ENCODE results near the gene CCNK.

The CCNK gene

DNA sequence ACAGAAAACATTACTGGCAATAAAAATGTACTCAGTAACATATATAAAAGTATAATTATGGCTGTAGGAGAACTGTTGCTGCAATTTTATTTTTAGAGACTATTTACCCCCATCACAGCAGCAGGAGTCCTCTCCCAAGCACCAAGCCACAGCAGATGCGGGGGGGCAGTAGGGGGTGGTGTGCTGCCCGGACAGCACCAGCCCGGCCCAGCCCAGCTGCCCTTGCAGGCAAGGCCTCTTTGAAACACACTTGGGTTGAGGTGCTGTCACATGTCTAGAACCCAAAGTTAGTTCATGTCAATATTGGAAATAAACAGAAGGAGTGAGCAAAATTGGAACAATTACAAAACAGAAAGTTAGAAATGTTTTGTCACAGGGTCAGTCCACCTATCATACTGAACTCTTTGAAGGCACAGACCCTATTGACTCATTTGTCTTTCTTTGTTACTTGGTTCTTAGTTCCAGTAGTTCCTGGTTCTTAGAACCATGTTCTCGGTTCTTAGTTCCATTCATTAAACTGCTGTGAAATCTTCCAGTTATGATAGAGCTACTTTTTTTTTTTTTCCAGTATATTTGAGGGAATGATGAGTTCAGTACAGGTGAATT lies 22.7 kb downstream of the CCNK start:
- in situ Hi-C loops (cut with HindIII; ENCODE audit: low sequenced_read_pairs): loop anchor here (10.0 kb wide), 1 partner anchor 181 kb away; the partner anchor contains the start of gene CYP46A1

DNA sequence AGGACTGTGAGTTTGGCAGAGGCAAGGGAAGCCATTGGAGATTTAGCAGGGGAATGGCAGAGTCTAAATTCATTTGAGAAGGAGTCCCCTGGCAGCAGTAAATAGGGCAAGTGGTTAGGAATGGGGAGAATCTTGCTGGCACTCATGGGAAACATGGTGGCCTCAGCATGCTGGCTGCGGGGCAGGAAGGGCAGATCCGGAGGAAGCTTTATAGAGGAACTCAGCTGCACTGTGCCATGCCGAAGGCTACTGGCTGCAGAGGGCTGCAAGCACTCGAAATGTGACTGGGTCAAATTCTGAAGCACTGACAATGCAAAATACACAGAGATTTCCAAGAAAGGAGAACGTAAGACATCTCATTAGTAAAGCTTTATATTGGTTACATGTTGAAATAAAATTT lies 23.9 kb downstream of the CCNK start:
- in situ Hi-C loops (cut with HindIII; ENCODE audit: low sequenced_read_pairs): loop anchor here (10.0 kb wide), 1 partner anchor 180 kb away; the partner anchor contains the start of gene CYP46A1

DNA sequence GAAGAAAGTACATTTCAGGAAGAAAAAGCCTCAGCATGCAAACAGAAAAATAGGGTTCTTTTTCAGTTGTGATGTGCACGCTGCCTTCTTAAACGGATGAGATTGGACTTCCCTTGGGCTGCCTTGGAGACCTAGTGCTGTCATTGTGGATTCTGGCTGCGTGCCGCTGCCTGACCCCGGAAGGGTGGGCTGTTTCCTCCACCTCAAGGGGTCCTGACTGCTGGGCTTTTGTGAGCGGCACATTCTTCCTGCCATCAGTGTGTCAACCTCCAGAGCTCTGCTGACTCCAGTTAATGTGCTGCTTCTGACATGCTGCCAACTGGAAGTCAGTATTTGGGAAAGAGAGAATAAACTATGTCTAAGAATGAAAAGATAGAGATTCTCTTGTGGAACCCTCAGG lies 25.1 kb downstream of the CCNK start:
- in situ Hi-C loops (cut with HindIII; ENCODE audit: low sequenced_read_pairs): loop anchor here (10.0 kb wide), 1 partner anchor 179 kb away; the partner anchor contains the start of gene CYP46A1

GRCh38 chr14:99507860-99508640 lies 26.8 kb downstream of the CCNK start:
- in situ Hi-C loops (cut with HindIII; ENCODE audit: low sequenced_read_pairs): loop anchor here (10.0 kb wide), 1 partner anchor 177 kb away; the partner anchor contains the start of gene CYP46A1

GRCh38 chr14:99508896-99509629 lies 27.9 kb downstream of the CCNK start:
- in situ Hi-C loops (cut with HindIII; ENCODE audit: low sequenced_read_pairs): loop anchor here (10.0 kb wide), 1 partner anchor 176 kb away; the partner anchor contains the start of gene CYP46A1

- in situ Hi-C loops (cut with HindIII; ENCODE audit: low sequenced_read_pairs): loop anchor here (10.0 kb wide), 1 partner anchor 175 kb away; the partner anchor contains the start of gene CYP46A1
These were observed 28.8 kb downstream of the CCNK start for GRCh38 chr14:99509871-99510555.

GRCh38 chr14:99510556-99511139 lies 29.4 kb downstream of the CCNK start:
- in situ Hi-C loops (cut with HindIII; ENCODE audit: low sequenced_read_pairs): no loop called here

GRCh38 chr14:99511421-99512109 lies 30.4 kb downstream of the CCNK start:
- in situ Hi-C loops (cut with HindIII; ENCODE audit: low sequenced_read_pairs): no loop called here

DNA sequence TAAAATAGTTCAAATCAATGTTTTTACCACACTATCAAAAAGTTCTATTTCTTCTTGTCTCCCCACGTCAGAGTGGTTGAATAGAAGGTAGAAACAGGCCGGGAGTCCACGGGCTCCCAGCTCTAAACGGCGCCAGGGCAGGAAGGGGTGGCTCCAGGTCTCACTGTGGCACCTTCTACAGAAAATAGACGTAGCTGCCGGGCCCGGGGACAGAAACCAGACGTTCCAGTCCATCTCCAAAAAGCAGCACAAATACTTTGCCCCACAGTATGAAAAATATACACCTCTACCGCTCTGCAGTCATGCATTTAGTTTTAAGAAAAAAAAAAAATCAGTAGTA lies 30.9 kb downstream of the CCNK start:
- in situ Hi-C loops (cut with HindIII; ENCODE audit: low sequenced_read_pairs): no loop called here

DNA sequence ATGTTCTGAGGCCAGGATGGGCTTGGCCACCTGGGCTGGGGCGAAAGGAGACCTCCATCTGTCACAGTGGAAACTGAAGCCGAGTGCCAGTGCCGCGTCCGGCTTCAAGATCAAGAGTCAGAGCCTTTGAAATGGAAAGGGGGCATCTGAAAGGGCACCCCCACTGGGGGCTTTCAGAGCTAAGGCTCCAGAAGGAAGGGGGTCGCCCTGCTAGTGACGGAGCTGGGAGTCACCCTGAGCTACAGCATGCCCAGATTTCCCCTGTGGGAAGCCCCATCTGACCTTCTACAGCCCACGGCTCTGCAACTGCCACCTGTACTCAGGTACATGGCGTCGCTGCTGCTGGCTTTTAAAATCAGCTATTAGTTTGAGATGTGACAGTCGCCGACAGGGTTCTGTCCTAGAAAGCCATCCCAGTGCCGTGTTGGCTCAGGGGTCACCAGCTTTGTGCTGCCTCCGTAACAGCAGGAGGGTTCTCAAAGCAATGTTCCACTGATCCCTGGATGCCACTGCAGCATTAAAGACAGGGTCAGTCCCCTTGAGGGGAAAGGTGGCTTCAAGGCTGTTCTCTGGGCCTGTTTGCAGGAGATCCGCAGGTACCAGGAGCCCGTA lies 31.5 kb downstream of the CCNK start:
- in situ Hi-C loops (cut with HindIII; ENCODE audit: low sequenced_read_pairs): no loop called here

GRCh38 chr14:99513183-99513694 lies 32.0 kb downstream of the CCNK start:
- in situ Hi-C loops (cut with HindIII; ENCODE audit: low sequenced_read_pairs): no loop called here

- in situ Hi-C loops (cut with HindIII; ENCODE audit: low sequenced_read_pairs): no loop called here
These were observed 32.8 kb downstream of the CCNK start for GRCh38 chr14:99513946-99514551.

DNA sequence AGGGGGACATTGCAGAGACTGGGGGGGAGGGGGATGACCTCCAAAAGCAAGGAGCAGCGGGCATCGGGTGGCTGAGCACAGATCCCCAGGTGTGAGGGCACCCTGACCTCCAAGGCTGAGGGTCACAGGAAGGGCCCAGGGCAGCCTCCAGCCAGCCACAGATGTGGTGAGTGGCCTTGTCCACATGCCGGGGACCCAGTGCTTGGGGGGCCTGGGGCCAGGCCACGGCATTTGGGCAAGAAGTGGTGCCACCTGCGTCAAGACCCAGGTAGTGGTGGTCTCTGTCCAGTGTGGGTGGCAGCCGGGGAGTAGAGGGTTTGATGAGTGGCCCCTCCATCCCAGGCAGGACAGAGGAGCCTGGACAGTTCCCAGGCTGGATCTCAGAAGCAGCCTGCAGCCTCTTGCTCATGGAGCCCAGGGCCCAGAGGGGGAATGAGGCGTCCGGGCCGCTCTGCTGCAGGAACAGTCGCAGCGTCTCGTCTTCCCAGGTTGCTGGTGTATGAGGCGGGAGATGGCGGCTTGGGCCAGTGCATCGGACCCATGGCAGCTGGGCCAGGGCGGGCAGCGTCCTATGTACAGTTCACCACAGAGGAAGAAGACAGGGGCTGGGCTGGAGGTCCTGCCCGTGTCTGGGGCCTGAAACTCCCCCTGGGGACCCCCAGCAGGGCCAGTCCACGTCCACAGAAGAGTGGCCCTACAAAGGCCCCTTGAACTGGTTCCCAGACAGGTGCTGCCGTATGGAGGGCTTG lies 33.5 kb downstream of the CCNK start:
- in situ Hi-C loops (cut with HindIII; ENCODE audit: low sequenced_read_pairs): no loop called here

DNA sequence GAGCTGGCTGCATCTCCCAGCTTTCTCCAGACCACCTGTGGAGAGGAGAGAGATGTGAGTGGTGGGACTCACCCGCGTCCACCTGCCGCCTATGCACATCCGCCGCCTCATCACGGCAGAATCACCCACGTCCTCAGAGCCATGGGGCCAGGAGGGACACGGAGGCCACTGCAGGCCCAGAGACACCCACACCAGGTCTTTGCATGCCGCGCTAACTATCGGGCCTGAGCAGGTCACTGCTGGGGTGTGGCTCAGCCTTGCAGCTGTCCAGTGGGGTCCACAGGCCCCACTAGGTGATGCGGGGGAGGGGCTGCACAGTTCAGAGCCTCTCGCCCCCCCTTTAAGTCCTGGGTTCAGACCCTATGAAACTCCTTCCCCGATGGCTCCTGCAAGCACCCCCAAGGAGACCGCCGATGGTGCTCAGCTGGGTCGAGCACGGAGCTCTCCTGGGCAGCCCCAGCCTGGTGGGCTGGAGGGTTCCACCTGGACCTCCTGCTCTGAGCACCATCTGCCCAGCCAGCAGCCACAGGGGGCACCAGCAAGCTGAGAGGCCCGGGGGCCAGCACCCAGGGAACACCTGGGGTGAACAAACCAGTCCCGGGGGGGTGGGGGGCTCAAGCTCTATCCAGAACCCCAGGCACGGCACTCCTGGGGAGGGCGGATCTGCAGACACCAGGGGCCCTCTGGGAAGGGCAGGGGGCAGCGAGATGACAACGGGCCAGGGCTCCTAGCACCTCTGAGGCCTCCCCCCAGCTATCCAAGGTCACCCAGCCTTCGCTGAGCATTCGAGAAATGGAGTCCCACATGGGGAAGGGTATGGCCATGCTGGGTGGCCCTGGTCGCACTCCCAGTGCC lies 34.3 kb downstream of the CCNK start:
- in situ Hi-C loops (cut with HindIII; ENCODE audit: low sequenced_read_pairs): no loop called here

- in situ Hi-C loops (cut with HindIII; ENCODE audit: low sequenced_read_pairs): no loop called here
These were observed 35.1 kb downstream of the CCNK start for GRCh38 chr14:99516156-99516870.

- in situ Hi-C loops (cut with HindIII; ENCODE audit: low sequenced_read_pairs): no loop called here
These were observed 35.8 kb downstream of the CCNK start for GRCh38 chr14:99516871-99517642.
